Endodermal cell (in vitro differentiated cells): ENCODE data around the gene KRT6C. TPM values are rescaled to one million over a fixed set of nuclear protein-coding genes. Genes with fewer than 3 reads are reported as not detected.
"Not testable (repeated sequence)": the region's sequence is repeated elsewhere in the genome, so short reads cannot be mapped to it uniquely, and the experiment has no call there.

Experiments
- DNase-seq: peaks from one replicate; pipeline ENCODE4 v3.0.0-alpha.2; 2017
- H3K27ac ChIP-seq: 2 replicates; pipeline ENCODE4 v1.5.1; 2013; ENCODE audit warnings: mild to moderate bottlenecking, low read depth, low read length, moderate library complexity
- H3K27me3 ChIP-seq: 2 replicates; pipeline ENCODE4 v1.6.1; 2013; ENCODE audit warnings: mild to moderate bottlenecking, low read length, moderate library complexity; ENCODE audit not compliant: insufficient read depth, control insufficient read depth, poor library complexity, severe bottlenecking
- H3K36me3 ChIP-seq: 2 replicates; pipeline ENCODE4 v1.7.0; 2013; ENCODE audit warnings: mild to moderate bottlenecking, low read length, moderate library complexity; ENCODE audit not compliant: control insufficient read depth, insufficient read depth
- H3K4me1 ChIP-seq: one replicate; pipeline ENCODE4 v1.7.0; 2013; ENCODE audit warnings: low read length; ENCODE audit not compliant: control insufficient read depth, insufficient read depth
- H3K4me3 ChIP-seq: 2 replicates; pipeline ENCODE4 v1.5.1; 2013; ENCODE audit warnings: mild to moderate bottlenecking, low read length, moderate library complexity
- H3K9ac ChIP-seq: 2 replicates; pipeline ENCODE4 v1.6.1; 2013; ENCODE audit warnings: mild to moderate bottlenecking, low read length, moderate library complexity; ENCODE audit not compliant: poor library complexity, severe bottlenecking; ENCODE audit errors: extremely low read depth
- H3K9me3 ChIP-seq: 2 replicates; pipeline ENCODE4 v1.6.1; 2013; ENCODE audit warnings: mild to moderate bottlenecking, low read length, moderate library complexity; ENCODE audit not compliant: control insufficient read depth
- H3K27ac Mint-ChIP-seq: 2 replicates; pipeline ENCODE4 v1.8.0; 2020; ENCODE audit warnings: mixed read lengths
- H3K27me3 Mint-ChIP-seq: 2 replicates; pipeline ENCODE4 v1.8.0; 2021; ENCODE audit warnings: mild to moderate bottlenecking, mixed read lengths; ENCODE audit not compliant: insufficient read depth
- H3K36me3 Mint-ChIP-seq: 2 replicates; pipeline ENCODE4 v1.8.0; 2020; ENCODE audit warnings: low read depth, mixed read lengths
- H3K4me1 Mint-ChIP-seq: 2 replicates; pipeline ENCODE4 v1.8.0; 2020; ENCODE audit warnings: mixed read lengths
- H3K4me3 Mint-ChIP-seq: 2 replicates; pipeline ENCODE4 v1.8.0; 2020; ENCODE audit warnings: mild to moderate bottlenecking, moderate library complexity, mixed read lengths
- H3K9me3 Mint-ChIP-seq: 2 replicates; pipeline ENCODE4 v1.8.0; 2020; ENCODE audit warnings: mild to moderate bottlenecking, mixed read lengths
- WGBS, 2 experiments: methylation state at CpG; one replicate each; pipeline versions ENCODE4 v1.1.5 to v1.1.7; 2013; ENCODE audit warnings: missing lambda C conversion rate in 2 of 2, mixed read lengths in 1 of 2; ENCODE audit not compliant: insufficient coverage in 1 of 2, insufficient read length in 1 of 2; 5-methylcytosine and 5-hydroxymethylcytosine counted together
- total RNA-seq, 2 donors: library from RNA; stranded (reverse); fragmentation: NEBNext Ultra II Directional in 1 of 2; extraction: Animal tissue kit (Norgen Biotek cat#: 25700) in 1 of 2; gene quantifications; 2 replicates in 1 of 2; 3 replicates in 1 of 2; pipeline ENCODE4 v1.2.1, GENCODE V29; 2021
- TF ChIP-seq, protein P1 (sequence below): fragments of 200-600 bp; sonication (generic); conservative IDR thresholded peaks from 2 replicates; pipeline ENCODE4 v1.5.0; 2021; ENCODE audit warnings: antibody characterized with exemption, mild to moderate bottlenecking

KRT6C gene
- total RNA-seq, 2 donors from 2014 or later: not detected

- Mint-ChIP-seq H3K4me1 (peaks cover 19% of the 10 kb centered on the region), H3K27me3 (no peaks in the 10 kb centered on the region), H3K9me3 (peaks cover 2% of the 10 kb centered on the region), H3K36me3 (no peaks in the 10 kb centered on the region), H3K4me3 (no peak overlapping the region), H3K27ac (no peak overlapping the region)
- H3K9me3 ChIP-seq: peaks cover 16% of the 10 kb centered on the region
- H3K4me3 ChIP-seq: no peak overlapping the region
- H3K27me3 ChIP-seq: no peaks in the 10 kb centered on the region
- TF ChIP-seq, protein P1, sequence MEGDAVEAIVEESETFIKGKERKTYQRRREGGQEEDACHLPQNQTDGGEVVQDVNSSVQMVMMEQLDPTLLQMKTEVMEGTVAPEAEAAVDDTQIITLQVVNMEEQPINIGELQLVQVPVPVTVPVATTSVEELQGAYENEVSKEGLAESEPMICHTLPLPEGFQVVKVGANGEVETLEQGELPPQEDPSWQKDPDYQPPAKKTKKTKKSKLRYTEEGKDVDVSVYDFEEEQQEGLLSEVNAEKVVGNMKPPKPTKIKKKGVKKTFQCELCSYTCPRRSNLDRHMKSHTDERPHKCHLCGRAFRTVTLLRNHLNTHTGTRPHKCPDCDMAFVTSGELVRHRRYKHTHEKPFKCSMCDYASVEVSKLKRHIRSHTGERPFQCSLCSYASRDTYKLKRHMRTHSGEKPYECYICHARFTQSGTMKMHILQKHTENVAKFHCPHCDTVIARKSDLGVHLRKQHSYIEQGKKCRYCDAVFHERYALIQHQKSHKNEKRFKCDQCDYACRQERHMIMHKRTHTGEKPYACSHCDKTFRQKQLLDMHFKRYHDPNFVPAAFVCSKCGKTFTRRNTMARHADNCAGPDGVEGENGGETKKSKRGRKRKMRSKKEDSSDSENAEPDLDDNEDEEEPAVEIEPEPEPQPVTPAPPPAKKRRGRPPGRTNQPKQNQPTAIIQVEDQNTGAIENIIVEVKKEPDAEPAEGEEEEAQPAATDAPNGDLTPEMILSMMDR: no peak
- H3K9ac ChIP-seq: no peak overlapping the region
- H3K4me1 ChIP-seq: peaks cover 3% of the 10 kb centered on the region
- H3K27ac ChIP-seq: no peak overlapping the region
- DNase-seq: no peak
- 100% methylated on average over 1 of the region's 1 CpG; no CpG with 5 or more reads in 1 of the 2 experiments for WGBS, 2 experiments
- no peaks in the 10 kb centered on the region for H3K36me3 ChIP-seq
These were observed 29.3 kb upstream of the KRT6C start for GRCh38 chr12:52502877-52503276.

- peaks cover 2% of the 10 kb centered on the region for H3K9me3 Mint-ChIP-seq
- H3K36me3 Mint-ChIP-seq: no peaks in the 10 kb centered on the region
- H3K4me3 Mint-ChIP-seq: no peak overlapping the region
- TF ChIP-seq, protein P1: no peak
- Histone ChIP-seq H3K4me1 (peaks cover 3% of the 10 kb centered on the region), H3K27me3 (no peaks in the 10 kb centered on the region), H3K27ac (no peak overlapping the region), H3K9me3 (peaks cover 16% of the 10 kb centered on the region), H3K9ac (no peak overlapping the region), H3K36me3 (no peaks in the 10 kb centered on the region), H3K4me3 (no peak overlapping the region)
- H3K4me1 Mint-ChIP-seq: peaks cover 15% of the 10 kb centered on the region
- no peak for DNase-seq
- H3K27me3 Mint-ChIP-seq: no peaks in the 10 kb centered on the region
- H3K27ac Mint-ChIP-seq: no peak overlapping the region
- WGBS, 2 experiments: 89 to 90% methylated on average over 7 of the region's 7 CpGs
These were observed 27.9 kb upstream of the KRT6C start for GRCh38 chr12:52501490-52501889.

DNA sequence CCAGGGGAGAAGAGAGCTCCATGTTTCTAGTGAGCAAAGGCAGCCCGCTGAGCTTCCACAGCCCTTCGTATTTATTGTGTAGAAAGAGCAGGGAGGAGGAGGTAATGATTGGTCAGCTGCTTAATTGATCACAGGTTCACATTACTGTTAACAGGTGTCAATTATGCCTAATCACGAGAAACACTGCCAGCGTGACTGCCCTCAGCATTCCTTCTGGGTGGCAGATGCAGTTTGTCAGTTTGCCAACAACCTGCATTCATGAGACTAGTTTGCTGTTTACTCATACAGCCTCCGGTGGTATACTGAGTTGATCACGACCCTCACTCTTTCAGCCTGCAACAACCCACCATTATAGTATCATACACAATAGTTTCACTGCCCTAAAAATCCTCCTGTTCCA is 27.0 kb upstream of the KRT6C start:
- not testable (repeated sequence) for H3K27ac Mint-ChIP-seq, H3K9me3 Mint-ChIP-seq, H3K27me3 ChIP-seq, H3K27me3 Mint-ChIP-seq, H3K4me3 ChIP-seq, DNase-seq, H3K9ac ChIP-seq, H3K36me3 Mint-ChIP-seq, H3K36me3 ChIP-seq, H3K27ac ChIP-seq, H3K4me3 Mint-ChIP-seq
- H3K4me1 ChIP-seq: peaks cover 10% of the 10 kb centered on the region
- H3K9me3 ChIP-seq: peaks cover 16% of the 10 kb centered on the region
- peaks cover 16% of the 10 kb centered on the region for H3K4me1 Mint-ChIP-seq
- 91 to 93% methylated on average over 4 to 6 of the region's 6 CpGs for WGBS, 2 experiments
